Right atrium auricular region (tissue), 2 donors: Measurements from ENCODE around the gene CHAC1. TPM values are rescaled to one million over a fixed set of nuclear protein-coding genes. Genes with fewer than 3 reads are reported as not detected.

Source experiments
- DNase-seq: peaks from one replicate; pipeline ENCODE4 v3.0.0-alpha.2; 2019; ENCODE audit warnings: low spot score
- H3K27ac ChIP-seq, 2 donors: fragments of 200-600 bp; sonication (generic); 1 replicate in 1 of 2; 2 replicates in 1 of 2; pipeline ENCODE4 v1.5.1; 2016 to 2019
- H3K27me3 ChIP-seq, 2 donors: fragments of 200-600 bp; sonication (generic); one replicate each; pipeline versions ENCODE4 v1.5.1 to v1.6.0; 2017 to 2019
- H3K36me3 ChIP-seq: fragments of 200-600 bp; sonication (generic); one replicate; pipeline ENCODE4 v1.5.1; 2016
- H3K4me1 ChIP-seq, 2 donors: fragments of 200-600 bp; sonication (generic); one replicate each; pipeline versions ENCODE4 v1.5.1 to v1.6.0; 2017 to 2019
- H3K4me3 ChIP-seq, 2 donors: fragments of 200-600 bp; sonication (generic); 1 replicate in 1 of 2; 2 replicates in 1 of 2; pipeline ENCODE4 v1.5.1; 2017 to 2019; ENCODE audit warnings: mild to moderate bottlenecking in 1 of 2, moderate library complexity in 1 of 2
- H3K9me3 ChIP-seq, 2 donors: fragments of 200-600 bp; sonication (generic); one replicate each; pipeline ENCODE4 v1.5.1; 2019
- total RNA-seq, 2 donors: library from RNA; depleted of rRNA; stranded (reverse); fragments of >200 nt; gene quantifications; one replicate each; pipeline ENCODE4 v1.1.0, GENCODE V29; 2016
- TF ChIP-seq, protein P1 (sequence below), 2 donors: fragments of 200-600 bp; sonication (generic); IDR thresholded peaks; one replicate each; pipeline ENCODE4 v1.5.1; 2019; ENCODE audit warnings: antibody characterized with exemption in 2 of 2

The CHAC1 gene
- total RNA-seq, 2 donors from 2014 or later = 11.9 to 36.1 TPM

DNA sequence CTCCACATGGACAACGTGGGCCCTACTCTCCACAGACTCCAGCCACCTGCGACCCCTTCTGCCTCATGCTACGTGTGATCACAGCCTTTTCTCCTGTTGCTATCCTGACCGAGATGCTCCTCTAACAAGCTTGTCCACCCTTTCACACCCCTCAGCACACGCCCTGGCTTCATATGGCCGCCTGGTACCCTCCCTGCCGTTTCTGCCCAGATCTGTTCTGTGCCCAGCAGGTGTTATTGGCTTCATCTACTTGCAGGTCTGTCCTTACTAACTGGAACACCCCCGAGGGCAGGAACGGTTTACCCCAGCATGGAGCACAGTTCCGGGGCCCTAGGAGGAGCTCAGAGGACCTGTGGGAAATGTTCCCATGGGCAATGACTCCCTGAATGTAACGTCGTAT, 9.9 kb downstream of the CHAC1 start:
- Histone ChIP-seq H3K27ac (no peak overlapping the region), H3K4me3 (no peak overlapping the region), H3K9me3 (no peaks in the 10 kb centered on the region), H3K36me3 (no peaks in the 10 kb centered on the region), H3K27me3 (no peaks in the 10 kb centered on the region), H3K4me1 (peaks cover 0 to 8% of the 10 kb centered on the region in 2 donors)
- no peak for DNase-seq
- TF ChIP-seq, protein P1, sequence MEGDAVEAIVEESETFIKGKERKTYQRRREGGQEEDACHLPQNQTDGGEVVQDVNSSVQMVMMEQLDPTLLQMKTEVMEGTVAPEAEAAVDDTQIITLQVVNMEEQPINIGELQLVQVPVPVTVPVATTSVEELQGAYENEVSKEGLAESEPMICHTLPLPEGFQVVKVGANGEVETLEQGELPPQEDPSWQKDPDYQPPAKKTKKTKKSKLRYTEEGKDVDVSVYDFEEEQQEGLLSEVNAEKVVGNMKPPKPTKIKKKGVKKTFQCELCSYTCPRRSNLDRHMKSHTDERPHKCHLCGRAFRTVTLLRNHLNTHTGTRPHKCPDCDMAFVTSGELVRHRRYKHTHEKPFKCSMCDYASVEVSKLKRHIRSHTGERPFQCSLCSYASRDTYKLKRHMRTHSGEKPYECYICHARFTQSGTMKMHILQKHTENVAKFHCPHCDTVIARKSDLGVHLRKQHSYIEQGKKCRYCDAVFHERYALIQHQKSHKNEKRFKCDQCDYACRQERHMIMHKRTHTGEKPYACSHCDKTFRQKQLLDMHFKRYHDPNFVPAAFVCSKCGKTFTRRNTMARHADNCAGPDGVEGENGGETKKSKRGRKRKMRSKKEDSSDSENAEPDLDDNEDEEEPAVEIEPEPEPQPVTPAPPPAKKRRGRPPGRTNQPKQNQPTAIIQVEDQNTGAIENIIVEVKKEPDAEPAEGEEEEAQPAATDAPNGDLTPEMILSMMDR (IDR thresholded peaks at IDR 0.05) = no peak

DNA sequence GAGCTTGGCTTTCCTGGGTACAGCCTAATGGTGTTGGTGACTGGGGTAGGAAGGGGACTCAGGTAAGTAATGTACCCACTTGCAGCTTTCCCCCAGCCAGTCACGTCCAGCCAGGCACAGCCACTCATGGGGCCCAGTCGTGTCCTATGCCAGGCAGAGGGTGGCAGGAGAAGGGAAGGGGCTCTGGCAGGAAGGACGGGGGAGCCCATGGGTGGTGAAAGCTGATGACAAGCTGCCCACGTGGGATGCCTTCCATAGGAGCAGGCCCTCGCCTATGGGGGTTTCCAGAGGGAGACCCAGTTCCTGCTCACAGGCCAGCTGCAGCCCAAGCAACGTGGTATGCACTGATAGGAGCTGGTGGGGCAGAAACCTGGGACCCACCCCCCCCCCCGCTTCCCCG, 10.7 kb downstream of the CHAC1 start:
- no peaks in the 10 kb centered on the region for H3K9me3 ChIP-seq
- no peak overlapping the region for H3K4me3 ChIP-seq
- no peaks in the 10 kb centered on the region for H3K36me3 ChIP-seq
- H3K27ac ChIP-seq = no peak overlapping the region
- H3K27me3 ChIP-seq = no peaks in the 10 kb centered on the region
- DNase-seq = no peak
- peaks cover 0 to 8% of the 10 kb centered on the region in 2 donors for H3K4me1 ChIP-seq
- TF ChIP-seq, protein P1 (IDR thresholded peaks at IDR 0.05) = no peak

DNA sequence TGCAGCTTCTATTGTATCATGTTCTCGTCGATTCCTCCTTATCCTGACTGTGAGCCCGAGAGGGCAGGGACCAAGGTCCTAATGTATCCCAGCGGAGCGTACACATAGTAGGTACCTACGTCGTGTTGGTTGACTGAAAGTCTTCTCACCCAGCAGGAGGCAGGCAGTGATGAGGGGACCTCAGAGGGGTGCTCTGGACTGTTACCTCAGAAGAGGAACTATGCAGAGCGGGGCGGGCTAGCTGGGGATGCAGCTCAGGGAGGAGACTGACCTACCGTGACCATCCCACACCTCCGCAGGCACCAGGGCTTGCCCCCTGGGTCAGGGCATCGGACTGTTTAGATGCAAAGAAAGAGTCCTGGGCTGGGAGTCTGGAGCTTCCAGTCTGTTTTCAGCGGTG, 11.4 kb downstream of the CHAC1 start:
- Histone ChIP-seq H3K27me3 (no peaks in the 10 kb centered on the region), H3K9me3 (no peaks in the 10 kb centered on the region), H3K4me3 (no peak overlapping the region), H3K36me3 (no peaks in the 10 kb centered on the region), H3K4me1 (peaks cover 0 to 8% of the 10 kb centered on the region in 2 donors), H3K27ac (no peak overlapping the region)
- no peak for DNase-seq
- TF ChIP-seq, protein P1 (IDR thresholded peaks at IDR 0.05) = no peak

DNA sequence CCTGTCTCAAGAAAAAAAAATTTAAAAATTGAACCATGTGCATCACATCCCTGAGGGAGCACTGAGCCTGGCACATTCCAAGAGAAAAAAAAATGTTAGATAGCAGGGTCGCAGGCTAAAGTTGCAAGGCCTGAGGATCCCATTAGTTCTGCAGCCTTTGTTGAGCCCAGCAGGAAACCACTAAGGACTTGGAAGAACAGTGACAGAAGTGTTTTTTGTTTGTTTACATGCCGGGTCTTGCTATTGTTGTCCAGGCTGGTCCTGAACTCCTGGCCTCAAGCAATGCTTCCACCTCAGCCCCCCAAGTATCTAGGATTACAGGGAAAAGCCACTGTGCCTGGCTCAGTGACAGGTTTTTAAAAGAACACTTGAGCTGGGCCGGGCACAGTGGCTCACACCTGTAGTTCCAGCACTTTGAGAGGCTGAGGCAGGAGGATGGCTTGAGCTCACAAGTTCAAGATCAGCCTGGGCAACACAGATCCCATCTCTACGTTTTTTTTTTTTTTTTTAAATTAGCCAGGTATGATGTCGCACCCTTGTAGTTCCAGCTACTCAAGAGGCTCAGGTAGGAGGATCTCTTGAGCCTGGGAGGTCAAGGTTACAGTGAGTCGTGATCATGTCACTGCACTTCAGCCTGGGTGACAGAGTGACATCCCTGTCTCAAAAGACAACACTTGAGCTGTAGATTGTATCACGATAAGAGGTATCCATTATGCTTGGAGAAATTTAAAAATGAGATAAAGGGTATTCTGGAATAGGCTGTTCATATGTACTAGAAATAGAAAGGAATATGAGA, 15.2 kb downstream of the CHAC1 start:
- H3K4me3 ChIP-seq = no peak overlapping the region
- no peaks in the 10 kb centered on the region for H3K36me3 ChIP-seq
- H3K4me1 ChIP-seq = peaks cover 0 to 8% of the 10 kb centered on the region in 2 donors
- no peak overlapping the region for H3K27ac ChIP-seq
- H3K27me3 ChIP-seq = no peaks in the 10 kb centered on the region
- TF ChIP-seq, protein P1 (IDR thresholded peaks at IDR 0.05) = no peak
- no peaks in the 10 kb centered on the region for H3K9me3 ChIP-seq
- DNase-seq = no peak

DNA sequence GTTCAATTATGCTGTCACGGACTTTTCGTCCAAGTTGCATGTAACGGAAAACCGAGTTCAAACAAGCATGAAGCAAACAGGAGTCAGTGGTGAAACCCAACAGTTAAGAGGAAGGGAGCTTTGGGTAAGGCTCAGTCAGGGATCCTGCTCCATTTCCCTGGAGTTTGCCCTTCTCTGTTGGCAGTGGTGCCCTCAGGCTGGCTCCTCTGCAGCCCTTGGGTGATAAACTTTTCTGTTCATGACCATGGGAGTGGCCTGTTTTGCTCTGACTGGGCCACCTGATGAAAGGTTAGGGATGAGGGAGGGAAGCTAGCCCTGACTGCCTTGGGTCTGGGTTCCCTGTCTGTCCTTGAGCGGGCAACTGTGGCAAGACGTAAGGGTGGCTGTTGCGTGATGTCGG, 16.1 kb downstream of the CHAC1 start:
- TF ChIP-seq, protein P1 (IDR thresholded peaks at IDR 0.05) = no peak
- Histone ChIP-seq H3K9me3 (no peaks in the 10 kb centered on the region), H3K27me3 (no peaks in the 10 kb centered on the region), H3K4me1 (peaks cover 0 to 8% of the 10 kb centered on the region in 2 donors), H3K27ac (no peak overlapping the region), H3K36me3 (no peaks in the 10 kb centered on the region), H3K4me3 (no peak overlapping the region)
- no peak for DNase-seq

DNA sequence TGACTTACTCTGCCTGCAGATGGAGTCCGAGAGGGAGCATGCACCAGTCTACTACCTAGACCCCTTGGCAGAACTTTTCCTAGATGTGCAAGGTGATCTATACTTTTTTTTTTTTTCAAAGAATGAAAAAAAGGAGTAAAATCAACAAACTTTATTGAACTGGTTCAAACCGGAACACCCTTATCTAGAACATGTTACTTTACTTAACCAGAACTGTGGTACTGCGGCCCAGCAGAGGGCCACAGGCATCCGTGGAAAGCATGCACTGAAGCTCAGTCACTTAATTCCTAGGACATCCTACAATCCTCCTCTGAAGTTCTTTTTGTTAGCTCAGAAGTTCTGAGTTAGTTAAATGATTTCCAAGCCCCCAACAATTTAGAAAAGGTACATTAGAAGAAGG, 21.6 kb downstream of the CHAC1 start:
- no peak for DNase-seq
- Histone ChIP-seq H3K27me3 (no peaks in the 10 kb centered on the region), H3K4me1 (no peaks in the 10 kb centered on the region), H3K36me3 (peaks cover 30% of the 10 kb centered on the region), H3K9me3 (no peaks in the 10 kb centered on the region), H3K27ac (no peak overlapping the region), H3K4me3 (no peak overlapping the region)
- TF ChIP-seq, protein P1 (IDR thresholded peaks at IDR 0.05) = no peak
